ENCODE data around the gene RSPH6A.
"Not testable (repeated sequence)": the region's sequence is repeated elsewhere in the genome, so short reads cannot be mapped to it uniquely, and the experiment has no call there.

The RSPH6A gene

GRCh38 chr19:45799541-45799940 lies 15.6 kb downstream of the RSPH6A start:
- not testable (repeated sequence) for DNase-seq

- DNase-seq: peak; percentile 87
Observed at GRCh38 chr19:45798995-45799517, 16.1 kb downstream of the RSPH6A start.

- DNase-seq: no peak
Observed at GRCh38 chr19:45794627-45795026, 20.5 kb downstream of the RSPH6A start.

- no peak for DNase-seq
Observed at GRCh38 chr19:45793876-45794275, 21.2 kb downstream of the RSPH6A start.

GRCh38 chr19:45793178-45793564 lies 21.9 kb downstream of the RSPH6A start:
- DNase-seq: no peak

- DNase-seq: peak; percentile 100
Observed at GRCh38 chr19:45792470-45793177, 22.5 kb downstream of the RSPH6A start, which contains the start of gene DMWD. Gene DMWD, minus strand, starts transcription at chr19:45792845. Its CDS starts 89 bp downstream, at chr19:45792756.

GRCh38 chr19:45791744-45792469 lies 23.2 kb downstream of the RSPH6A start:
- DNase-seq: peak; percentile 71

GRCh38 chr19:45790942-45791341 lies 24.2 kb downstream of the RSPH6A start:
- peak; percentile 70 for DNase-seq

- no peak for DNase-seq
Observed at GRCh38 chr19:45789035-45789786, 25.9 kb downstream of the RSPH6A start.

- DNase-seq: no peak
Observed at GRCh38 chr19:45786533-45786894, 28.6 kb downstream of the RSPH6A start.

- no peak for DNase-seq
Observed at GRCh38 chr19:45785781-45786532, 29.2 kb downstream of the RSPH6A start.

GRCh38 chr19:45785097-45785496 lies 30.0 kb downstream of the RSPH6A start:
- DNase-seq: no peak

- no peak for DNase-seq
Observed at GRCh38 chr19:45784096-45784495, 31.0 kb downstream of the RSPH6A start.

- DNase-seq: no peak
Observed at GRCh38 chr19:45782820-45783785, 32.0 kb downstream of the RSPH6A start.

- no peak for DNase-seq
Observed at GRCh38 chr19:45782162-45782691, 32.9 kb downstream of the RSPH6A start, which contains the start of gene DMPK. Gene DMPK, minus strand, starts transcription at chr19:45782490. Its CDS starts 138 bp downstream, at chr19:45782352.

GRCh38 chr19:45781214-45782161 lies 33.6 kb downstream of the RSPH6A start:
- DNase-seq: no peak

- DNase-seq: no peak
Observed at GRCh38 chr19:45780448-45781213, 34.5 kb downstream of the RSPH6A start.

- no peak for DNase-seq
Observed at GRCh38 chr19:45780146-45780447, 35.0 kb downstream of the RSPH6A start.

Measured in activated CD8-positive, alpha-beta memory T cell treated with anti-CD3 and anti-CD28 coated beads for 24 hours (primary cell).